NK-92 treated with Interleukin-12 subunit alpha and Interleukin-12 subunit beta, amount 100 ng/mL, for 24 hours (cell line): ENCODE measurements around the gene PRR30.
"Not testable (repeated sequence)": the region's sequence is repeated elsewhere in the genome, so short reads cannot be mapped to it uniquely, and the experiment has no call there.

Experiments
- DNase-seq: peaks from one replicate; lab custom pipeline; 2025; lab: John Stamatoyannopoulos, UW

Gene PRR30

GRCh38 chr2:27139310-27139709 is at the start of gene PRR30:
Gene PRR30 (minus strand): TSS chr2:27139410. CDS start chr2:27138329, 1,081 bp downstream.
- DNase-seq, result no peak

DNA sequence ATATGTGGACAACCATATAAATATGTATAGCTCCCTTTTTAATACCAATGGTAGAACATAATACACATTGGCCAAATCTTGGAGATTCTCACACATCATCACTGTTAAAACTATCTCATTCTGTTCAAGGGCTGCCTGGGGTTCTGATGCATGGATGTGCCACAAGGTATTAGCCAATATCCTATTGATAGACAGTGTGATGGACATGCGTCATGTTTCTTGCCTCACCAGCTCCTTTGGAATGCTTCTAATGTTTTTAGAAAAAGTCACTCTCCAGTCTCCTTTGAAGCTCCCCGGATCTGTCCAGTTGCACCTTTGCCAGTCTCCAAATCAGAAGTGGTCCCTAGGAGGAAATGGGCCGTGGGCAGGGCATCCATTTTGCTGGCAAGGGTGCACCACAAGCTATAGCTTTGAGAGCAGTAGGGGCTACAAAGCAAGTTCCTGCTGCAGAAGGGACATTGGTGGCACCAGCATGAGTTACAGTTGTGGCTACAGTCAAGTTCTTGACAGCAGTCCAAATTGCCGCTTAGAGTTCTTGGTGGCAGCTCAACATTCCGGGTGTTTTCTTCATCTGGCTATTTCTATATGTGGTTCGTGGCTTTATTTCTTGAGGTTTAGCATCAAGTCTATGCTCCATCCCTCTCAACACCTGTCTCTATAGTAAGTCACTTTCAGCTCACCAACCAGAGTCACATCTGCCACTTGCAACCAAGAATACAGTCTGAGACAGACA is 47.6 kb upstream of the PRR30 start:
- no peak for DNase-seq

DNA sequence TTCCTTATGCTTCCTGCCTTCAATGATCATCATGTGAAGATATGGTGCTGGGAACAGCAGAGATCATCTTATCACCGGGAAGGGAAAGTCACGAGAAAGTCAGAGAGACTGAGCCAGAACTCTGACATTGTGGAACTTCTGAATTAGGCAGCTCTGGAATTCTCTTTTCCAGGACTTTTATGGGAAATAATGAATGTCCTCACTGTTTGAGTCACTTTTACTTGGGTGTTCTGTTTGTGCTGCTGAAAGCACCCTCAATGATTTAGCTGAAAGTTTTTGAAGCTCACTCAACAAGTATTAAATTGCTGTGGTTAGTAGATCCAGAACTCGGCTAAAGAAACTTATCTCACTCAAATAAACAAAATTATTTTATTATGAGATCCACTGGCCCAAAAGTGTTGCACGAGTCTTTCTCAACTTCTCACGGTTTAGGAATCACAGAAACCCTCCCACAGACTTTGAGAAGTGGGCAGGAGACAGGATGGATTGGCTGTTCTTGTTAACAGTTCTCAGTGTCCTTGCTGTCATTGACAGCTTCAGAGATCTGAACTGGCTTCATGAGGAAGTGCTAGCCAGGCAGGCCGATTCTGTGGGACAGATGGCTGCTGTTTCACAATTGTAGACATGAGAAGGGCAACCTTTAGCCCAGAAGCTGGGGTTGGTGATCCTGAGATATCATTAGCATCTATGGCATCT is 46.3 kb upstream of the PRR30 start:
- DNase-seq, result no peak

DNA sequence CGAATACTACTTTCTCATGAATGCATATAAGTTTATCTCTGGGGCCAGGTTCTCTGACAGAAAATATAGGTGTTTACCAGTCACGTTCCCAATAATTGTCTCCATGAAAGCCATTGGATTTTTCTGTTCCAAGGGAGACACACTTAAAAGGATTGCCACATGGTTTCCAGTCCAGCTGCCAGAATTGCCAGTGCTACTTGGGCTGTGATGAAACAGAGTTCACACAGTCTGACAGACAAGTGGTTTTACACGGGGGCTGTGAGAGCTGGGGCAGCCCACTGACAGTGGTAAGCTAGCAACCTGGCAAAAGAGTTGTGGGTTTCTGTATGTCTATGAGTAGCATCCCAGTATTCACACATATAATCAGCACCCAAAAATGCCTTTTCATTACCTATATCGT is 44.9 kb upstream of the PRR30 start:
- no peak for DNase-seq

- no peak for DNase-seq
These were observed 43.1 kb upstream of the PRR30 start for GRCh38 chr2:27182346-27182745.

DNA sequence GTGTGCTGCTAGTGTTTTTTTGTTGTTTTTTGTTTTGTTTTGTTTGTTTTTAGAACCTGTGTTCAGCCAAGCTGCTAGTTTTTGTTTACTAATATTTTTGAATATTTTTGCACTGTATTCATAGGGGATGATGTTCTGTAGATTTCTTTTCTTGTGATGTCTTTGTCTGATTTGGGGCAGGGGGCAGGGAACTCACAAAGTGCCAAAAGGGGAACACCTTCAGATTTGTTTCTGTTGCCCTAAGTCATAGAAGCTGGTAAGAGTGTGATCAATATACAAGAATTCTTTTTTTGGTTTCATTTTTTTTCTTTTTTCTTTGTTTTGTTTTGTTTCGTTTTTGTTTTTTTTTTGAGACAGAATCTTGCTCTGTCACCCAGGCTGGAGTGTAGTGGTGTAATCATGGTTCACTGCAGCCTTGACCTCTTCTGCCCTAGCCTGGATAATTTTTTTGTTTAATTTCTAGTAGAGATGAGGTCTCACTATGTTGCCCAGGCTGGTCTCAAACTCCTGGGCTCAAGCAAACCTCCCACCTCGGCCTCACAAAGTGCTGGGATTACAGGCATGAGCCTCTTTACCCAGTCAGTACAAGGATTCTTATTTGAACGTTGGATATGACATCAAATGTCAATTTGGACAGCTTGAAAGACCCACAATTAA is 40.3 kb upstream of the PRR30 start:
- no peak for DNase-seq

GRCh38 chr2:27178469-27178868 is 39.3 kb upstream of the PRR30 start:
- no peak for DNase-seq

DNA sequence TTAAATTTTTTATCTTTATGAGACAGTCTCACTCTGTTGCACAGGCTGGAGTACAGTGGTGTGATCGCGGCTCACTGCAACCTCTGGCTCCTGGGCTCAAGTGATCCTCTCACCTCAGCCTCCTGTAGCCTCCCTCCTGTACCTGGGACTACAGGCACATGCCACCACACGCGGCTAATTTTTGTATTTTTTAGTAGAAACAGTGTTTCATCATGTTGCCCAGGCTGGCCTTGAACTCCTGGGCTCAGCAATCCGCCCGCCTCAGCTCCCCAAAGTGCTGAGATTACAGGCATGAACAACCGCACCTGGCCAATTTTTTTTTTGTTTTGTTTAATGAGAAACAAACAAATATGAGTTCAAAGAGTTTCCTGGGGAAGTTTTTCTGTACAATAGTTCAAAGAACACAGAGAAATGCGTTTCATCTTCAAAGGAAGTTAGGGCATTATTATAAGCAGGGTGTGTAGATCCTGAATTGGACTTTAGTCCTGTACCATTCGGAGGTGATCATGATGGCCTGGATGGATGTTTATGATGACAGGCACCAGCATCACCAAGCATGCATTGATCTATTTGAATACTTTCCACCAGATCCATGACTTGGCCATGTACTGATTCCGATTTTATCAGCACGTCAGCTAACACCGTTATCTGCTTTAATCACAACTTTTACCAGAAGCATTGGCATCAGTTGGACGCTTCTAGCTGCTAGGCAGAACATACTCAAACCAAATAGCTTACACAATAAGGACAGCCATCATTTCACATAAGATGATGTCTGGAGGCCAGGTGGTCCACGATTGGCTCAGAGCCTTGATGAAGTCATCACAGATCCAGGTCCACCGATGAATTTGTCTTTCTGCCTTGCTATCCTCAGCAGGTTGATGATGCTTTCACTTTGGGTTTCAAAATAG is 38.5 kb upstream of the PRR30 start:
- no peak for DNase-seq

GRCh38 chr2:27175781-27176180 is 36.6 kb upstream of the PRR30 start:
- DNase-seq, result not testable (repeated sequence)

GRCh38 chr2:27175330-27175729 is 36.1 kb upstream of the PRR30 start:
- DNase-seq, result no peak

GRCh38 chr2:27174638-27175037 is 35.4 kb upstream of the PRR30 start:
- DNase-seq, result no peak

GRCh38 chr2:27171351-27171848 is 32.2 kb upstream of the PRR30 start:
- DNase-seq, result no peak

GRCh38 chr2:27170581-27171337 is 31.5 kb upstream of the PRR30 start:
- DNase-seq, result no peak

DNA sequence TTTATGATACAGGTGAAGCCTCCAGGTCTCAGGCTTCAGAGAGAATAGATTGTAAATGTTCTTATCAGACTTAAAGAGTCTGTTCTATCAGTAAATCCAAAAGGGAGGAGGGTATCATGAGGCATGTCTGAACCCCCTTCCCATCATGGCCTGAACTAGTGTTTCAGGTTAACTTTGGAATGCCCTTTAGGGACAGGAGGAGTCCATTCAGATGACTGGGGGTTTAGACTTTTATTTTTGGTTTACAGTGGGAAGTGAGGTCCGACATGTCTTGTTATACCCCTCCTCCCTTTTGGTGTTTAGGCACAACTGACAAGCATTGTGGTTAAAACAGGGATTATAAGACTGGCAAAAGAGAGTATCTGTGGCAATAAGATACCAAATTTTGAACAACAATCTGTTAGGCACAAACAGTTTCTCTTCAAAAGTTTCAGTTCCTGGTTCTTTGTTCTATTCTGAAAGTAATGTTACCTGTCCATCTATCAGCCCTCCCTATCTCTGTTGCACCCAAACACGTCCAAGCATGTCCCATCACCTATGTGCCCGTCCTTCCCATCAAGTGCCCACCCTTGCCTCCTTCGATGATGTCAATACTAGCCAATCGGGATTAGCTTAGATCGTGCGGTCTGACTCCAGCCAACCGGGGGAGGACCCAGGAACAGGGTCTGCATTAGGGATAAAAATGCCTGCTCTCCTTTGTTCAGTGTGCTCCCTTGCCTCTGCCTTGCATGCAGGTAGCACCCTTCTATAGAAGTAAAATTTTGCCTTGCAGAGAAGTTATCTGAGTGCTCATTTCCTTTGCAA is 26.0 kb upstream of the PRR30 start:
- DNase-seq, result no peak

GRCh38 chr2:27162151-27163121 is 23.2 kb upstream of the PRR30 start:
- no peak for DNase-seq

- DNase-seq, result no peak
These were observed 21.0 kb upstream of the PRR30 start for GRCh38 chr2:27160191-27160590.

DNA sequence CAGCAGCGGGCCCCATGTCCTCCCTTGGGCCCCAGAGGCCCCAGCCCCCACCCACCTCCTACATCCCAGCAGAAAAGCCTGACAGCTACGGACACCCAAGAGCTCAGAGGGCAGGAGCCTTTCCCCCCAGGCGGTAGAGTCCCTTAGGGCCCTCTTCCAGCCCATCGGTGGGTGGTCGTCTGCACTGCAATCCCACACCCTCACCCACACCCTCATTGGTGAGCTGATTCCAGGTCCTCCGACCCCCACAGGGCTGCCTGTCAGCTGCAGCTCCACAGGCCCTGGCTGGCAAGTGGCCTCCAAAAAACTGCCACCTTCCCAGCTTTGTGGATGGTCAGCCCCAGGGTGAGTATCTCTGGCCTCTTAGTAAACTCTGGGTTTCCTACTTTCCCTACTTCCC is 20.1 kb upstream of the PRR30 start:
- no peak for DNase-seq

- DNase-seq, result no peak
These were observed 19.3 kb upstream of the PRR30 start for GRCh38 chr2:27158468-27158867.

DNA sequence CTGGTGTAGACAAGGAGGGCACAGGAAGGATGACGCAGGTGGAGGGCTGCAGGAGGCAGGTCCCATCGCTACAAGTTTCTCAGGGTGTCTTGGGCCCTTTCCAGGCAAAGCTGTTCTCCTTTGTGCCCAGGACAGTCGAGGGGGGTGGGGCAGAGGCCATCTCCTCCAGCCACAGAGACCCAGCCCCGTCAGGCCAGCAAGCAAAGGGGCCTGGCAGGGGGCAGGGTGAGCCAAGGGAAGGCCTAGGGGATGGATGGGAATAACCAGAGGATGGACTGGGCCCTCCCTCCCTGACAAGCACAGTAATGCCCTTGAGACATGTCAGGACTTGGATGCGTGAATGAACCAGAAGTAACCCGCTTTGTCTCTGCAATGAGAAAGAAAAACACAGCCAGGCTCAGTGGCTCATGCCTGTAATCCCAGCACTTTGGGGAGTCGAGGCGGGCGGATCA is 15.9 kb upstream of the PRR30 start:
- no peak for DNase-seq
